ENCODE data around the gene LINC00305. TPM values are rescaled to one million over a fixed set of nuclear protein-coding genes. Genes with fewer than 3 reads are reported as not detected.

Gene LINC00305
- total RNA-seq, 1 donor from 2014 or later: not detected

Other genes starting within 250 kb of the LINC00305 start
- 3.9 TPM for gene SERPINB10, start 241.1 kb downstream of the LINC00305 start, total RNA-seq
- 0.20 TPM for gene HMSD, start 199.8 kb downstream of the LINC00305 start, total RNA-seq
- 12.4 TPM for gene SERPINB8, start 179.0 kb downstream of the LINC00305 start, total RNA-seq